ENCODE results near the gene AKAP13. TPM values are rescaled to one million over a fixed set of nuclear protein-coding genes. Genes with fewer than 3 reads are reported as not detected.

Gene AKAP13
- polyA plus RNA-seq, 1 donor from 2014 or later, result 10.0 TPM

DNA sequence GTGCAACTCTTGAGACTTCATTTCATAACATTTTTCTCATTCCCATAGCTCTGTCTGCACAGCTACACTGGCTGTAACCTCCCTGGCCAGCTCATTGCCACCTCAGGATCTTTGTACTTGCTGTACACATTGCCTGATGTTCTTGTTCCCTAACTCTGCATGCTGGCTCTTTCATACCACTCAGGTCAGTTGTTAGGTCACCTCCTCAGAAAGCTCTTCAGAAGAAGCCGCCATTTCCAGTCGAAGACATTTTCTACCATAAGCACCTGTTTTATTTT, 176.2 kb downstream of the AKAP13 start:
- Histone ChIP-seq H3K9me2 (ENCODE audit: insufficient read depth, low read length) (no peaks in the 10 kb centered on the region), H2AFZ (ENCODE audit: low read depth, low read length) (no peak overlapping the region), H3K27me3 (ENCODE audit: insufficient read depth, low read depth, low read length) (no peaks in the 10 kb centered on the region), H3K27ac (ENCODE audit: low read length) (no peak overlapping the region), H4K20me1 (ENCODE audit: insufficient read depth) (no peaks in the 10 kb centered on the region), H3K4me3 (ENCODE audit: low read length) (no peak overlapping the region), H3F3A (ENCODE audit: insufficient read depth, low read length, poor library complexity, severe bottlenecking) (no peaks in the 10 kb centered on the region), H3K9me3 (ENCODE audit: low read length) (no peaks in the 10 kb centered on the region), H3K9ac (ENCODE audit: low read length) (no peak overlapping the region), H3K4me2 (ENCODE audit: low read length) (no peak overlapping the region), H3K79me2 (replicated peaks; ENCODE audit: insufficient read depth, low read length) (no peaks in the 10 kb centered on the region), H3K36me3 (ENCODE audit: insufficient read depth, low read length) (no peaks in the 10 kb centered on the region)
- TF ChIP-seq MXI1 (conservative IDR thresholded peaks at IDR 0.05; ENCODE audit: poor library complexity, severe bottlenecking), result no peak
- TF ChIP-seq, protein P1, sequence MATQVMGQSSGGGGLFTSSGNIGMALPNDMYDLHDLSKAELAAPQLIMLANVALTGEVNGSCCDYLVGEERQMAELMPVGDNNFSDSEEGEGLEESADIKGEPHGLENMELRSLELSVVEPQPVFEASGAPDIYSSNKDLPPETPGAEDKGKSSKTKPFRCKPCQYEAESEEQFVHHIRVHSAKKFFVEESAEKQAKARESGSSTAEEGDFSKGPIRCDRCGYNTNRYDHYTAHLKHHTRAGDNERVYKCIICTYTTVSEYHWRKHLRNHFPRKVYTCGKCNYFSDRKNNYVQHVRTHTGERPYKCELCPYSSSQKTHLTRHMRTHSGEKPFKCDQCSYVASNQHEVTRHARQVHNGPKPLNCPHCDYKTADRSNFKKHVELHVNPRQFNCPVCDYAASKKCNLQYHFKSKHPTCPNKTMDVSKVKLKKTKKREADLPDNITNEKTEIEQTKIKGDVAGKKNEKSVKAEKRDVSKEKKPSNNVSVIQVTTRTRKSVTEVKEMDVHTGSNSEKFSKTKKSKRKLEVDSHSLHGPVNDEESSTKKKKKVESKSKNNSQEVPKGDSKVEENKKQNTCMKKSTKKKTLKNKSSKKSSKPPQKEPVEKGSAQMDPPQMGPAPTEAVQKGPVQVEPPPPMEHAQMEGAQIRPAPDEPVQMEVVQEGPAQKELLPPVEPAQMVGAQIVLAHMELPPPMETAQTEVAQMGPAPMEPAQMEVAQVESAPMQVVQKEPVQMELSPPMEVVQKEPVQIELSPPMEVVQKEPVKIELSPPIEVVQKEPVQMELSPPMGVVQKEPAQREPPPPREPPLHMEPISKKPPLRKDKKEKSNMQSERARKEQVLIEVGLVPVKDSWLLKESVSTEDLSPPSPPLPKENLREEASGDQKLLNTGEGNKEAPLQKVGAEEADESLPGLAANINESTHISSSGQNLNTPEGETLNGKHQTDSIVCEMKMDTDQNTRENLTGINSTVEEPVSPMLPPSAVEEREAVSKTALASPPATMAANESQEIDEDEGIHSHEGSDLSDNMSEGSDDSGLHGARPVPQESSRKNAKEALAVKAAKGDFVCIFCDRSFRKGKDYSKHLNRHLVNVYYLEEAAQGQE (IDR thresholded peaks at IDR 0.05; ENCODE audit: borderline replicate concordance), result no peak
- TF ChIP-seq POLR2AphosphoS5 (IDR thresholded peaks at IDR 0.05), result no peak
- TF ChIP-seq SMC3 (conservative IDR thresholded peaks at IDR 0.05; ENCODE audit: poor library complexity), result no peak
- TF ChIP-seq TAF1 (IDR thresholded peaks at IDR 0.05; ENCODE audit: low read depth), result no peak
- TF ChIP-seq, protein P2, sequence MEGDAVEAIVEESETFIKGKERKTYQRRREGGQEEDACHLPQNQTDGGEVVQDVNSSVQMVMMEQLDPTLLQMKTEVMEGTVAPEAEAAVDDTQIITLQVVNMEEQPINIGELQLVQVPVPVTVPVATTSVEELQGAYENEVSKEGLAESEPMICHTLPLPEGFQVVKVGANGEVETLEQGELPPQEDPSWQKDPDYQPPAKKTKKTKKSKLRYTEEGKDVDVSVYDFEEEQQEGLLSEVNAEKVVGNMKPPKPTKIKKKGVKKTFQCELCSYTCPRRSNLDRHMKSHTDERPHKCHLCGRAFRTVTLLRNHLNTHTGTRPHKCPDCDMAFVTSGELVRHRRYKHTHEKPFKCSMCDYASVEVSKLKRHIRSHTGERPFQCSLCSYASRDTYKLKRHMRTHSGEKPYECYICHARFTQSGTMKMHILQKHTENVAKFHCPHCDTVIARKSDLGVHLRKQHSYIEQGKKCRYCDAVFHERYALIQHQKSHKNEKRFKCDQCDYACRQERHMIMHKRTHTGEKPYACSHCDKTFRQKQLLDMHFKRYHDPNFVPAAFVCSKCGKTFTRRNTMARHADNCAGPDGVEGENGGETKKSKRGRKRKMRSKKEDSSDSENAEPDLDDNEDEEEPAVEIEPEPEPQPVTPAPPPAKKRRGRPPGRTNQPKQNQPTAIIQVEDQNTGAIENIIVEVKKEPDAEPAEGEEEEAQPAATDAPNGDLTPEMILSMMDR (IDR thresholded peaks at IDR 0.05; ENCODE audit: poor library complexity, severe bottlenecking), result no peak
- TF ChIP-seq EZH2 (IDR thresholded peaks at IDR 0.05; ENCODE audit: borderline replicate concordance, insufficient read depth, low read length, poor library complexity, severe bottlenecking), result no peak
- no peak for TF ChIP-seq EP300 (conservative IDR thresholded peaks at IDR 0.05; ENCODE audit: poor library complexity, severe bottlenecking)
- no peak for TF ChIP-seq RAD21 (conservative IDR thresholded peaks at IDR 0.05)

DNA sequence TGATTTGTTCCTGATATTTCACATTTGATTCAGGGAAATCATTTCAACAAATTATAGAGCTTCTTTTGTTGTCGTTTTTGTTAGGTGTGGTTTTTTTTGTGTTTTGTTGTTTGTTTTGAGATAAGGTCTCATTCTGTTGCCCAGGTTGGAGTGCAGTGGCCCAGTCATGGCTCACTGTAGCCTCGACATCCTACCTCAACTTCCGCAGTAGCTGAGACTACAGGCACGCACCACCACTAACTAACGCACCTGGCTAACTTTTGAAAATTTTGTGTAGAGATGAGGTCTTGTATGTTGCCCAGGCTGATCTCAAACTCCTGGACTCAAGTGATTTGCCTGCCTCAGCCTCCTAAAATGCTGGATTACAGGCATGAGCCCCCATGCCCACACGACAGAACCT, 177.0 kb downstream of the AKAP13 start:
- H3K27me3 ChIP-seq (ENCODE audit: insufficient read depth, low read depth, low read length), result no peaks in the 10 kb centered on the region
- no peaks in the 10 kb centered on the region for H3K9me2 ChIP-seq (ENCODE audit: insufficient read depth, low read length)
- H3K9ac ChIP-seq (ENCODE audit: low read length), result no peak overlapping the region
- no peak overlapping the region for H3K27ac ChIP-seq (ENCODE audit: low read length)
- H2AFZ ChIP-seq (ENCODE audit: low read depth, low read length), result no peak overlapping the region
- H4K20me1 ChIP-seq (ENCODE audit: insufficient read depth), result no peaks in the 10 kb centered on the region
- H3K36me3 ChIP-seq (ENCODE audit: insufficient read depth, low read length), result no peaks in the 10 kb centered on the region
- TF ChIP-seq RAD21 (conservative IDR thresholded peaks at IDR 0.05) (no peak), EP300 (conservative IDR thresholded peaks at IDR 0.05; ENCODE audit: poor library complexity, severe bottlenecking) (no peak), TAF1 (IDR thresholded peaks at IDR 0.05; ENCODE audit: low read depth) (no peak), SMC3 (conservative IDR thresholded peaks at IDR 0.05; ENCODE audit: poor library complexity) (no peak), MXI1 (conservative IDR thresholded peaks at IDR 0.05; ENCODE audit: poor library complexity, severe bottlenecking) (no peak), EZH2 (IDR thresholded peaks at IDR 0.05; ENCODE audit: borderline replicate concordance, insufficient read depth, low read length, poor library complexity, severe bottlenecking) (no peak), POLR2AphosphoS5 (IDR thresholded peaks at IDR 0.05) (no peak)
- TF ChIP-seq, protein P2 (IDR thresholded peaks at IDR 0.05; ENCODE audit: poor library complexity, severe bottlenecking), result no peak
- TF ChIP-seq, protein P1 (IDR thresholded peaks at IDR 0.05; ENCODE audit: borderline replicate concordance), result no peak
- H3K4me2 ChIP-seq (ENCODE audit: low read length), result no peak overlapping the region
- no peak overlapping the region for H3K4me3 ChIP-seq (ENCODE audit: low read length)
- no peaks in the 10 kb centered on the region for H3K79me2 ChIP-seq (replicated peaks; ENCODE audit: insufficient read depth, low read length)
- no peaks in the 10 kb centered on the region for H3F3A ChIP-seq (ENCODE audit: insufficient read depth, low read length, poor library complexity, severe bottlenecking)
- no peaks in the 10 kb centered on the region for H3K9me3 ChIP-seq (ENCODE audit: low read length)

Data from neural cell (in vitro differentiated cells).